GM12891 (cell line): ENCODE results near the gene PCNT.

ENCODE experiments used
- POLR2A ChIP-seq: IDR thresholded peaks from 2 replicates; pipeline ENCODE4 v1.6.1; 2011; ENCODE audit warnings: low read depth, low read length, control low read depth
- POLR2AphosphoS5 ChIP-seq: IDR thresholded peaks from 2 replicates; pipeline ENCODE4 v1.6.1; 2011; ENCODE audit warnings: low read depth, low read length, control low read depth

GRCh38 chr21:46441961-46442498, 118.1 kb downstream of the PCNT start:
- no peak for TF ChIP-seq POLR2AphosphoS5
- TF ChIP-seq POLR2A: no peak
